Naive thymus-derived CD4-positive, alpha-beta T cell (primary cell): Measurements from ENCODE around the gene CNTN5. TPM values are rescaled to one million over a fixed set of nuclear protein-coding genes. Genes with fewer than 3 reads are reported as not detected.

Source experiments
- ATAC-seq: fragments of 150-1000 bp; cut with Tn5 transposase; 2 replicates; pipeline ENCODE4 v1.10.0; 2021; ENCODE audit warnings: mild to moderate bottlenecking, moderate library complexity
- CTCF ChIA-PET: fragments of 350-600 bp; sonication (Branson Sonifier 250); formaldehyde crosslinking; loops from one replicate; lab custom pipeline; 2021; ENCODE audit warnings: antibody characterized with exemption; lab: Charles Lee
- POLR2A ChIA-PET: fragments of 350-600 bp; sonication (Branson Sonifier 250); formaldehyde crosslinking; loops from one replicate; lab custom pipeline; 2021; ENCODE audit warnings: antibody characterized with exemption, inconsistent platforms; lab: Charles Lee
- DNase-seq, 9 donors: peaks; one replicate each; pipeline versions ENCODE4 v3.0.0 to v3.0.0-alpha.2; 2020 to 2022; ENCODE audit warnings: mixed read lengths in 1 of 9
- H3K27ac ChIP-seq: one replicate; pipeline ENCODE4 v1.7.0; 2013; ENCODE audit warnings: mild to moderate bottlenecking, low read depth, low read length, moderate library complexity
- H3K27me3 ChIP-seq, 2 donors: one replicate each; pipeline ENCODE4 v1.7.0; 2013; ENCODE audit warnings: low read length in 2 of 2, mild to moderate bottlenecking in 2 of 2, moderate library complexity in 2 of 2; ENCODE audit not compliant: control insufficient read depth in 2 of 2, insufficient read depth in 2 of 2
- H3K36me3 ChIP-seq, 3 experiments: 1 replicate in 2 of 3; 2 replicates in 1 of 3; pipeline ENCODE4 v1.7.0; 2013; ENCODE audit warnings: low read length in 3 of 3, mild to moderate bottlenecking in 3 of 3, moderate library complexity in 1 of 3; ENCODE audit not compliant: insufficient read depth in 3 of 3, control insufficient read depth in 2 of 3
- H3K4me1 ChIP-seq, 2 donors: one replicate each; pipeline ENCODE4 v1.7.0; 2013; ENCODE audit warnings: low read length in 2 of 2, mild to moderate bottlenecking in 2 of 2, moderate library complexity in 1 of 2; ENCODE audit not compliant: control insufficient read depth in 2 of 2, insufficient read depth in 2 of 2
- H3K4me3 ChIP-seq: 2 replicates; pipeline ENCODE4 v1.7.0; 2013; ENCODE audit warnings: mild to moderate bottlenecking, low read length
- H3K9me3 ChIP-seq, 3 experiments: 1 replicate in 2 of 3; 2 replicates in 1 of 3; pipeline ENCODE4 v1.7.0; 2013; ENCODE audit warnings: low read length in 3 of 3; ENCODE audit not compliant: control insufficient read depth in 2 of 3
- H3K27ac Mint-ChIP-seq, 9 donors: one replicate each; pipeline ENCODE4 v1.8.0; 2020 to 2022; ENCODE audit warnings: mixed read lengths in 9 of 9, mild to moderate bottlenecking in 8 of 9, moderate library complexity in 5 of 9, inconsistent platforms in 2 of 9
- H3K27me3 Mint-ChIP-seq, 5 donors: one replicate each; pipeline ENCODE4 v1.8.0; 2021 to 2022; ENCODE audit warnings: mixed read lengths in 5 of 5, mild to moderate bottlenecking in 1 of 5
- H3K36me3 Mint-ChIP-seq, 5 donors: one replicate each; pipeline ENCODE4 v1.8.0; 2020 to 2022; ENCODE audit warnings: mixed read lengths in 5 of 5, mild to moderate bottlenecking in 3 of 5, inconsistent platforms in 1 of 5
- H3K4me1 Mint-ChIP-seq, 7 donors: one replicate each; pipeline ENCODE4 v1.8.0; 2020 to 2022; ENCODE audit warnings: mixed read lengths in 7 of 7, mild to moderate bottlenecking in 3 of 7, inconsistent platforms in 1 of 7
- H3K4me3 Mint-ChIP-seq, 10 donors: one replicate each; pipeline ENCODE4 v1.8.0; 2020 to 2022; ENCODE audit warnings: mild to moderate bottlenecking in 10 of 10, mixed read lengths in 10 of 10, moderate library complexity in 6 of 10, inconsistent platforms in 2 of 10
- H3K9me3 Mint-ChIP-seq, 11 donors: one replicate each; pipeline ENCODE4 v1.8.0; 2020 to 2022; ENCODE audit warnings: mixed read lengths in 11 of 11, mild to moderate bottlenecking in 4 of 11, inconsistent platforms in 1 of 11, moderate library complexity in 1 of 11
- intact Hi-C, 2 donors: fragments of 100-400 bp; cut with micrococcal nuclease; formaldehyde crosslinking; loops; one replicate each; pipeline ENCODE4 v1.15.1; 2023
- polyA plus RNA-seq, 2 donors: library from polyadenylated mRNA; unstranded; fragments of 300-500 nt; fragmentation: Illumina TruSeq; gene quantifications; one replicate each; pipeline ENCODE4 v1.2.3, GENCODE V29; 2021
- total RNA-seq, 6 experiments: library from RNA in 5 of 6; stranded (reverse) in 5 of 6; gene quantifications; 1 replicate in 5 of 6; 2 replicates in 1 of 6; pipeline ENCODE4 v1.2.3 and lab custom pipeline; 2021 to 2026

The CNTN5 gene
- total and polyA plus RNA-seq, 7 experiments from 2014 or later, result not detected

GRCh38 chr11:99739464-99740089 is 718.8 kb downstream of the CNTN5 start:
- intact Hi-C loops, result no loop called here
- no peaks in the 10 kb centered on the region for H3K4me1 Mint-ChIP-seq
- CTCF ChIA-PET, result no interaction called here
- Histone ChIP-seq H3K36me3 (no peaks in the 10 kb centered on the region), H3K9me3 (no peaks in the 10 kb centered on the region), H3K27me3 (no peaks in the 10 kb centered on the region), H3K27ac (no peak overlapping the region), H3K4me1 (no peaks in the 10 kb centered on the region), H3K4me3 (no peak overlapping the region)
- H3K27ac Mint-ChIP-seq, result no peak overlapping the region
- no peaks in the 10 kb centered on the region for H3K27me3 Mint-ChIP-seq
- H3K4me3 Mint-ChIP-seq, result no peak overlapping the region
- ATAC-seq (no peak), DNase-seq (no peak)
- H3K9me3 Mint-ChIP-seq, result peaks cover 0 to 14% (median 0%) of the 10 kb centered on the region in 11 donors
- POLR2A ChIA-PET, result no interaction called here
- no peaks in the 10 kb centered on the region for H3K36me3 Mint-ChIP-seq

GRCh38 chr11:99742501-99742900 is 721.8 kb downstream of the CNTN5 start:
- DNase-seq (no peak), ATAC-seq (no peak)
- Mint-ChIP-seq H3K36me3 (no peaks in the 10 kb centered on the region), H3K27ac (no peak overlapping the region), H3K9me3 (peaks cover 0 to 17% (median 3%) of the 10 kb centered on the region in 11 donors), H3K4me1 (no peaks in the 10 kb centered on the region), H3K4me3 (no peak overlapping the region), H3K27me3 (no peaks in the 10 kb centered on the region)
- Histone ChIP-seq H3K4me3 (no peak overlapping the region), H3K27ac (no peak overlapping the region), H3K36me3 (no peaks in the 10 kb centered on the region), H3K9me3 (peaks cover 0 to 3% (median 0%) of the 10 kb centered on the region in 3 experiments), H3K4me1 (no peaks in the 10 kb centered on the region), H3K27me3 (no peaks in the 10 kb centered on the region)
- intact Hi-C loops, result no loop called here
- POLR2A ChIA-PET, result no interaction called here
- CTCF ChIA-PET, result no interaction called here

- Histone ChIP-seq H3K4me1 (no peaks in the 10 kb centered on the region), H3K4me3 (no peak overlapping the region), H3K36me3 (no peaks in the 10 kb centered on the region), H3K9me3 (no peaks in the 10 kb centered on the region), H3K27me3 (no peaks in the 10 kb centered on the region), H3K27ac (no peak overlapping the region)
- Mint-ChIP-seq H3K27me3 (no peaks in the 10 kb centered on the region), H3K4me3 (no peak overlapping the region), H3K9me3 (peaks cover 0 to 31% (median 4%) of the 10 kb centered on the region in 11 donors), H3K27ac (no peak overlapping the region), H3K4me1 (no peaks in the 10 kb centered on the region), H3K36me3 (no peaks in the 10 kb centered on the region)
- CTCF ChIA-PET, result no interaction called here
- ATAC-seq (no peak), DNase-seq (no peak)
- intact Hi-C loops, result no loop called here
- POLR2A ChIA-PET, result no interaction called here
These were observed 739.0 kb downstream of the CNTN5 start for GRCh38 chr11:99759787-99760186.

GRCh38 chr11:99766811-99767210 is 746.1 kb downstream of the CNTN5 start:
- H3K4me3 ChIP-seq, result no peak overlapping the region
- CTCF ChIA-PET, result no interaction called here
- no peaks in the 10 kb centered on the region for H3K27me3 ChIP-seq
- Mint-ChIP-seq H3K9me3 (peaks cover 0 to 17% (median 2%) of the 10 kb centered on the region in 11 donors), H3K4me3 (no peak overlapping the region), H3K27me3 (no peaks in the 10 kb centered on the region), H3K4me1 (no peaks in the 10 kb centered on the region), H3K36me3 (no peaks in the 10 kb centered on the region), H3K27ac (no peak overlapping the region)
- no peaks in the 10 kb centered on the region for H3K9me3 ChIP-seq
- no peak overlapping the region for H3K27ac ChIP-seq
- DNase-seq (no peak), ATAC-seq (no peak)
- H3K36me3 ChIP-seq, result no peaks in the 10 kb centered on the region
- intact Hi-C loops, result no loop called here
- POLR2A ChIA-PET, result no interaction called here
- H3K4me1 ChIP-seq, result no peaks in the 10 kb centered on the region

- Histone ChIP-seq H3K4me3 (no peak overlapping the region), H3K27me3 (no peaks in the 10 kb centered on the region), H3K9me3 (no peaks in the 10 kb centered on the region), H3K4me1 (no peaks in the 10 kb centered on the region), H3K27ac (no peak overlapping the region), H3K36me3 (no peaks in the 10 kb centered on the region)
- no peaks in the 10 kb centered on the region for H3K27me3 Mint-ChIP-seq
- no peak for DNase-seq
- CTCF ChIA-PET, result no interaction called here
- intact Hi-C loops, result no loop called here
- H3K4me3 Mint-ChIP-seq, result no peak overlapping the region
- H3K27ac Mint-ChIP-seq, result no peak overlapping the region
- POLR2A ChIA-PET, result no interaction called here
- H3K4me1 Mint-ChIP-seq, result no peaks in the 10 kb centered on the region
- no peaks in the 10 kb centered on the region for H3K36me3 Mint-ChIP-seq
- H3K9me3 Mint-ChIP-seq, result peaks cover 0 to 11% (median 2%) of the 10 kb centered on the region in 11 donors
- no peak for ATAC-seq
These were observed 752.9 kb downstream of the CNTN5 start for GRCh38 chr11:99773646-99774045.

- no peak for DNase-seq
These were observed 760.3 kb downstream of the CNTN5 start for GRCh38 chr11:99781074-99781473.

GRCh38 chr11:99791354-99791753 is 770.6 kb downstream of the CNTN5 start:
- Mint-ChIP-seq H3K27me3 (no peaks in the 10 kb centered on the region), H3K4me3 (no peak overlapping the region), H3K9me3 (peaks cover 0 to 42% (median 12%) of the 10 kb centered on the region in 11 donors), H3K4me1 (no peaks in the 10 kb centered on the region), H3K27ac (no peak overlapping the region), H3K36me3 (peaks cover 0 to 3% (median 0%) of the 10 kb centered on the region in 5 donors)
- Histone ChIP-seq H3K27ac (no peak overlapping the region), H3K9me3 (no peaks in the 10 kb centered on the region), H3K27me3 (no peaks in the 10 kb centered on the region), H3K4me1 (no peaks in the 10 kb centered on the region), H3K36me3 (no peaks in the 10 kb centered on the region), H3K4me3 (no peak overlapping the region)
- DNase-seq, result no peak
- intact Hi-C loops, result no loop called here
- no peak for ATAC-seq
- CTCF ChIA-PET, result no interaction called here
- POLR2A ChIA-PET, result no interaction called here

More at GRCh38 chr11:99781074-99781473, 760.3 kb downstream of the CNTN5 start:
- intact Hi-C loops, result no loop called here
- Histone ChIP-seq H3K9me3 (no peaks in the 10 kb centered on the region), H3K27me3 (no peaks in the 10 kb centered on the region), H3K27ac (no peak overlapping the region), H3K4me3 (no peak overlapping the region), H3K4me1 (no peaks in the 10 kb centered on the region), H3K36me3 (no peaks in the 10 kb centered on the region)
- ATAC-seq, result no peak
- H3K4me3 Mint-ChIP-seq, result no peak overlapping the region
- CTCF ChIA-PET, result no interaction called here
- H3K4me1 Mint-ChIP-seq, result no peaks in the 10 kb centered on the region
- no peak overlapping the region for H3K27ac Mint-ChIP-seq
- peaks cover 0 to 27% (median 8%) of the 10 kb centered on the region in 11 donors for H3K9me3 Mint-ChIP-seq
- POLR2A ChIA-PET, result no interaction called here
- H3K36me3 Mint-ChIP-seq, result no peaks in the 10 kb centered on the region
- H3K27me3 Mint-ChIP-seq, result no peaks in the 10 kb centered on the region
